Neural progenitor cell (in vitro differentiated cells): ENCODE measurements around the gene MAGI2. TPM values are rescaled to one million over a fixed set of nuclear protein-coding genes. Genes with fewer than 3 reads are reported as not detected.
"Not testable (repeated sequence)": the region's sequence is repeated elsewhere in the genome, so short reads cannot be mapped to it uniquely, and the experiment has no call there.

Experiments used
- DNase-seq: peaks from one replicate; pipeline ENCODE4 v3.0.0-alpha.2; 2016; ENCODE audit warnings: low spot score
- H2AFZ ChIP-seq: fragments of 200-600 bp; sonication (generic); replicated peaks from 2 replicates; pipeline ENCODE4 v1.6.1; 2016; ENCODE audit warnings: antibody characterized with exemption
- H3F3A ChIP-seq: fragments of 200-600 bp; sonication (generic); 2 replicates; pipeline ENCODE4 v1.6.1; 2016; ENCODE audit warnings: antibody characterized with exemption, low read depth
- H3K27ac ChIP-seq: fragments of 200-600 bp; sonication (generic); 2 replicates; pipeline ENCODE4 v1.5.1; 2016; ENCODE audit warnings: mild to moderate bottlenecking
- H3K27me3 ChIP-seq: fragments of 200-600 bp; sonication (generic); 2 replicates; pipeline ENCODE4 v1.6.1; 2016; ENCODE audit warnings: mild to moderate bottlenecking, moderate library complexity
- H3K36me3 ChIP-seq: fragments of 200-600 bp; sonication (generic); 2 replicates; pipeline ENCODE4 v1.5.1; 2016
- H3K4me1 ChIP-seq: fragments of 200-600 bp; sonication (generic); 2 replicates; pipeline ENCODE4 v1.6.1; 2016; ENCODE audit warnings: mixed run types
- H3K4me2 ChIP-seq: fragments of 200-600 bp; sonication (generic); 2 replicates; pipeline ENCODE4 v1.6.1; 2016
- H3K4me3 ChIP-seq: fragments of 200-600 bp; sonication (generic); 2 replicates; pipeline ENCODE4 v1.5.1; 2016
- H3K79me2 ChIP-seq: fragments of 200-600 bp; sonication (generic); 2 replicates; pipeline ENCODE4 v1.6.1; 2016; ENCODE audit warnings: low read depth
- H3K9ac ChIP-seq: fragments of 200-600 bp; sonication (generic); 2 replicates; pipeline ENCODE4 v1.6.1; 2016
- H3K9me3 ChIP-seq: fragments of 200-600 bp; sonication (generic); 2 replicates; pipeline ENCODE4 v1.5.1; 2016; ENCODE audit warnings: low read depth
- H4K20me1 ChIP-seq: fragments of 200-600 bp; sonication (generic); 2 replicates; pipeline ENCODE4 v1.6.1; 2016; ENCODE audit warnings: low read depth
- H3K27ac Mint-ChIP-seq: 3 replicates; pipeline ENCODE4 v1.8.0; 2021; ENCODE audit warnings: mixed read lengths
- H3K27me3 Mint-ChIP-seq: 2 replicates; pipeline ENCODE4 v1.8.0; 2022; ENCODE audit warnings: low read depth, mild to moderate bottlenecking, inconsistent platforms, moderate library complexity, mixed read lengths; ENCODE audit not compliant: insufficient read depth
- H3K36me3 Mint-ChIP-seq: 3 replicates; pipeline ENCODE4 v1.8.0; 2021; ENCODE audit warnings: mixed read lengths
- H3K4me1 Mint-ChIP-seq: 3 replicates; pipeline ENCODE4 v1.8.0; 2021; ENCODE audit warnings: mixed read lengths
- H3K4me3 Mint-ChIP-seq: 3 replicates; pipeline ENCODE4 v1.8.0; 2021; ENCODE audit warnings: mild to moderate bottlenecking, moderate library complexity, mixed read lengths
- H3K9me3 Mint-ChIP-seq: 3 replicates; pipeline ENCODE4 v1.8.0; 2020; ENCODE audit warnings: mixed read lengths
- CTCF ChIP-seq: fragments of 200-600 bp; sonication (generic); IDR thresholded peaks from 2 replicates; pipeline ENCODE4 v1.5.1; 2017; ENCODE audit warnings: antibody characterized with exemption, mild to moderate bottlenecking
- EZH2 ChIP-seq: fragments of 200-600 bp; sonication (generic); IDR thresholded peaks from 2 replicates; pipeline ENCODE4 v1.6.1; 2017; ENCODE audit warnings: antibody characterized with exemption, mild to moderate bottlenecking, moderate library complexity
- EZH2phosphoT487 ChIP-seq: fragments of 200-600 bp; sonication (generic); IDR thresholded peaks from 2 replicates; pipeline ENCODE4 v1.6.1; 2017; ENCODE audit warnings: antibody characterized with exemption
- total RNA-seq: library from RNA; depleted of rRNA; stranded (reverse); fragments of >200 nt; gene quantifications from 2 replicates; pipeline ENCODE4 v1.2.3, GENCODE V29; 2015; ENCODE audit warnings: low replicate concordance

Gene MAGI2
- total RNA-seq, 1 donor from 2014 or later: 5.8 TPM

DNA sequence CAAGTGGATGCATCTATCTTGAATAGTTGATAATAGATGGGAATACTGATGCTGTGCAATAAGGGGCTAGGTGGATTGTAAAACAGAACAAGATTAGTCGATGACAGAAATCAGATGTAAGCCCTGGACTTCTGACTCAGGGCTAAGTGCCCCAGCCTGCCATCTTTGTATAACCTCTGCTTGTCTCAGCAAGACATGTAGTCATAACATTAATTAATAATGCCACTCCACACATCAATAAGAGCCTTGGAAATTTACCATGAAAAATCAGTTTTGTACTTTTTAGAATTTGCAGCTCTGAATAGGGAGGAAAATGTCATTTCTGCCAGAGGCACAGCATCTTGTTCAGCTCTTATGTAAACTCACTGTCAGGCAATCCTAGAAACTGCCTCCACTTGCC is 1125.7 kb downstream of the MAGI2 start:
- Histone ChIP-seq H3K9ac (no peak overlapping the region), H3K27ac (no peak overlapping the region), H4K20me1 (no peaks in the 10 kb centered on the region), H3K4me3 (no peak overlapping the region), H3K9me3 (no peaks in the 10 kb centered on the region), H3K4me1 (no peaks in the 10 kb centered on the region), H3K27me3 (no peaks in the 10 kb centered on the region), H3K36me3 (no peaks in the 10 kb centered on the region), H3F3A (no peaks in the 10 kb centered on the region), H3K79me2 (no peaks in the 10 kb centered on the region), H3K4me2 (no peak overlapping the region), H2AFZ (no peak overlapping the region)
- H3K27me3 Mint-ChIP-seq: no peaks in the 10 kb centered on the region
- no peak for DNase-seq
- no peaks in the 10 kb centered on the region for H3K36me3 Mint-ChIP-seq
- H3K4me1 Mint-ChIP-seq: no peaks in the 10 kb centered on the region
- no peaks in the 10 kb centered on the region for H3K9me3 Mint-ChIP-seq
- no peak overlapping the region for H3K4me3 Mint-ChIP-seq
- H3K27ac Mint-ChIP-seq: no peak overlapping the region
- TF ChIP-seq CTCF: no peak
- TF ChIP-seq EZH2: no peak
- no peak for TF ChIP-seq EZH2phosphoT487

DNA sequence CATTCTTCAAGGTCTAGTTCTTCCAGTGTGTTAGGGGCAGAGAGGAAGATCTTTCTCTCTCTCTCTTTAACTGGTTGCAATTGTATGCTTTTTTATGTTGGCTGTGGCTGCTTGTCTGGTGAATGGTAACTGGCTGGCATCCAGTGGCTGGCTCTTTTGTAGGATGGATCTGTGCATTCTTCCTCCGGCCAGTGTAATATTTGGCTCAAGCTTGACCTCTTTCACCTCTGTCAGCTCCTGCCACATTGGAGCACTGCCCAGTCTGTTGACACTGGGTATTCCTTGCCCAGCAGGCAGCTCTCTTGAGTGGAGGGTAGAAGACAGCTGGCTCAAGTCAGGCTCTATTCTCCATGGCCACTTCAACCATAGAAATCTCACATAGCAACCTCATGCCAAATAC is 1126.6 kb downstream of the MAGI2 start:
- no peak overlapping the region for H3K27ac ChIP-seq
- no peak overlapping the region for H2AFZ ChIP-seq
- H3K36me3 ChIP-seq: no peaks in the 10 kb centered on the region
- H3K9me3 ChIP-seq: no peaks in the 10 kb centered on the region
- no peaks in the 10 kb centered on the region for H3K79me2 ChIP-seq
- no peaks in the 10 kb centered on the region for H3K9me3 Mint-ChIP-seq
- H3K4me2 ChIP-seq: no peak overlapping the region
- no peak overlapping the region for H3K4me3 ChIP-seq
- no peak for DNase-seq
- no peaks in the 10 kb centered on the region for H3K4me1 ChIP-seq
- H3F3A ChIP-seq: no peaks in the 10 kb centered on the region
- H3K4me1 Mint-ChIP-seq: no peaks in the 10 kb centered on the region
- H3K9ac ChIP-seq: no peak overlapping the region
- no peaks in the 10 kb centered on the region for H3K36me3 Mint-ChIP-seq
- no peak overlapping the region for H3K27ac Mint-ChIP-seq
- no peak overlapping the region for H3K4me3 Mint-ChIP-seq
- H4K20me1 ChIP-seq: no peaks in the 10 kb centered on the region
- H3K27me3 Mint-ChIP-seq: no peaks in the 10 kb centered on the region
- TF ChIP-seq EZH2phosphoT487: no peak
- no peak for TF ChIP-seq EZH2
- no peak for TF ChIP-seq CTCF
- H3K27me3 ChIP-seq: no peaks in the 10 kb centered on the region

DNA sequence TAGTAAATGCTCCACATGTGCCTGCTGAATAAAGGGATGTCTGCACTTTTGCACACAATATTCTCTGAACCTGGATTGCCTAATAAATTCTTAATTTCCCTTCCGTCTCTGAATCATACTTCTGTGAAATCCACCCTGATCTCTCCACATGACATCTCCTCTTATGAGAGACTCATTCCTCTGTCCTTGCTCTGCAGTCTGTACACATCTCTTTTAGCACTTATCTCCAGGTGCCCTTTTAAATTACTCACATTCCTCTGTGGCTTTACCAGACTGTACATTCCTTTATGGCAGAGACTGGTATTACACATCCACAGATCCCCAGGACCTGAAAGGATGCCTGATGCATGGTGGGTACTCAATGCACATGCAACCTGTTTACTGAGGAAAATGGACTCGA is 1127.3 kb downstream of the MAGI2 start:
- H3K36me3 ChIP-seq: no peaks in the 10 kb centered on the region
- no peaks in the 10 kb centered on the region for H3K27me3 Mint-ChIP-seq
- no peaks in the 10 kb centered on the region for H3K79me2 ChIP-seq
- no peaks in the 10 kb centered on the region for H3K9me3 ChIP-seq
- no peak overlapping the region for H3K4me3 ChIP-seq
- no peak overlapping the region for H3K27ac ChIP-seq
- TF ChIP-seq EZH2 (no peak), CTCF (no peak), EZH2phosphoT487 (no peak)
- H3K27ac Mint-ChIP-seq: no peak overlapping the region
- no peaks in the 10 kb centered on the region for H3K27me3 ChIP-seq
- no peaks in the 10 kb centered on the region for H3K36me3 Mint-ChIP-seq
- no peaks in the 10 kb centered on the region for H3K4me1 Mint-ChIP-seq
- H2AFZ ChIP-seq: no peak overlapping the region
- H4K20me1 ChIP-seq: no peaks in the 10 kb centered on the region
- H3K4me2 ChIP-seq: no peak overlapping the region
- H3K4me1 ChIP-seq: no peaks in the 10 kb centered on the region
- H3K9me3 Mint-ChIP-seq: no peaks in the 10 kb centered on the region
- no peak overlapping the region for H3K9ac ChIP-seq
- no peak for DNase-seq
- no peak overlapping the region for H3K4me3 Mint-ChIP-seq
- no peaks in the 10 kb centered on the region for H3F3A ChIP-seq

DNA sequence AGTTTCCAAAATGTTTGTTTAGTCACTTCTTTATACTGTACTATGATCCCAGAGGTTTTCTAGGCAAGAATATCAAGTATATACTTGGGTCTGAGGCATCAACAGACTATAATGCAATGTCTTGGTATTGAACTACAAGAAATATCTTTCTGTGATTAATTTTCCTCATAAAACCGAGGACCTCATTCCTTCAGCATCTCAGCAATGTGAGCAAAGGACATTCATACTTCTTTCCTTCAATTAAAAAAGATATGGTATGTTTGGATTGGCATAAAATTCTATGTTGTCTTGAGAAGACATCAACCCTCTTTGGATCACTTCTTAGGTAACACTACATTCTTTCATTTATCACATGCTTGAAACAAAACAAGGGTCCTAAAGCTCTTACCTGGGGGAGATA is 1130.3 kb downstream of the MAGI2 start:
- Histone ChIP-seq H3K4me1 (no peaks in the 10 kb centered on the region), H2AFZ (no peak overlapping the region), H3K36me3 (no peaks in the 10 kb centered on the region), H3K4me2 (no peak overlapping the region), H3K9ac (no peak overlapping the region), H3K27ac (no peak overlapping the region), H3K27me3 (no peaks in the 10 kb centered on the region), H3K79me2 (no peaks in the 10 kb centered on the region), H3F3A (no peaks in the 10 kb centered on the region), H3K4me3 (no peak overlapping the region), H3K9me3 (no peaks in the 10 kb centered on the region), H4K20me1 (no peaks in the 10 kb centered on the region)
- H3K36me3 Mint-ChIP-seq: no peaks in the 10 kb centered on the region
- TF ChIP-seq EZH2phosphoT487 (no peak), CTCF (no peak), EZH2 (no peak)
- peaks cover 4% of the 10 kb centered on the region for H3K27me3 Mint-ChIP-seq
- H3K27ac Mint-ChIP-seq: no peak overlapping the region
- peaks cover 3% of the 10 kb centered on the region for H3K9me3 Mint-ChIP-seq
- no peak for DNase-seq
- no peak overlapping the region for H3K4me3 Mint-ChIP-seq
- H3K4me1 Mint-ChIP-seq: no peaks in the 10 kb centered on the region

GRCh38 chr7:78322231-78322630 is 1131.2 kb downstream of the MAGI2 start:
- not testable (repeated sequence) for H3K27me3 Mint-ChIP-seq, H3K36me3 ChIP-seq, H3K9me3 Mint-ChIP-seq, H3F3A ChIP-seq, H3K9me3 ChIP-seq, H2AFZ ChIP-seq, H3K9ac ChIP-seq, H3K27ac ChIP-seq, H3K4me2 ChIP-seq, H3K4me1 ChIP-seq, H3K4me3 Mint-ChIP-seq, H3K4me1 Mint-ChIP-seq, H3K4me3 ChIP-seq, H4K20me1 ChIP-seq, DNase-seq, H3K79me2 ChIP-seq, H3K36me3 Mint-ChIP-seq, H3K27me3 ChIP-seq, H3K27ac Mint-ChIP-seq
